Measurements from ENCODE around the gene EFR3B.

- TF ChIP-seq, protein P1, sequence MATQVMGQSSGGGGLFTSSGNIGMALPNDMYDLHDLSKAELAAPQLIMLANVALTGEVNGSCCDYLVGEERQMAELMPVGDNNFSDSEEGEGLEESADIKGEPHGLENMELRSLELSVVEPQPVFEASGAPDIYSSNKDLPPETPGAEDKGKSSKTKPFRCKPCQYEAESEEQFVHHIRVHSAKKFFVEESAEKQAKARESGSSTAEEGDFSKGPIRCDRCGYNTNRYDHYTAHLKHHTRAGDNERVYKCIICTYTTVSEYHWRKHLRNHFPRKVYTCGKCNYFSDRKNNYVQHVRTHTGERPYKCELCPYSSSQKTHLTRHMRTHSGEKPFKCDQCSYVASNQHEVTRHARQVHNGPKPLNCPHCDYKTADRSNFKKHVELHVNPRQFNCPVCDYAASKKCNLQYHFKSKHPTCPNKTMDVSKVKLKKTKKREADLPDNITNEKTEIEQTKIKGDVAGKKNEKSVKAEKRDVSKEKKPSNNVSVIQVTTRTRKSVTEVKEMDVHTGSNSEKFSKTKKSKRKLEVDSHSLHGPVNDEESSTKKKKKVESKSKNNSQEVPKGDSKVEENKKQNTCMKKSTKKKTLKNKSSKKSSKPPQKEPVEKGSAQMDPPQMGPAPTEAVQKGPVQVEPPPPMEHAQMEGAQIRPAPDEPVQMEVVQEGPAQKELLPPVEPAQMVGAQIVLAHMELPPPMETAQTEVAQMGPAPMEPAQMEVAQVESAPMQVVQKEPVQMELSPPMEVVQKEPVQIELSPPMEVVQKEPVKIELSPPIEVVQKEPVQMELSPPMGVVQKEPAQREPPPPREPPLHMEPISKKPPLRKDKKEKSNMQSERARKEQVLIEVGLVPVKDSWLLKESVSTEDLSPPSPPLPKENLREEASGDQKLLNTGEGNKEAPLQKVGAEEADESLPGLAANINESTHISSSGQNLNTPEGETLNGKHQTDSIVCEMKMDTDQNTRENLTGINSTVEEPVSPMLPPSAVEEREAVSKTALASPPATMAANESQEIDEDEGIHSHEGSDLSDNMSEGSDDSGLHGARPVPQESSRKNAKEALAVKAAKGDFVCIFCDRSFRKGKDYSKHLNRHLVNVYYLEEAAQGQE (IDR thresholded peaks at IDR 0.05; ENCODE audit: low read depth), result no peak
- TF ChIP-seq, protein P2, sequence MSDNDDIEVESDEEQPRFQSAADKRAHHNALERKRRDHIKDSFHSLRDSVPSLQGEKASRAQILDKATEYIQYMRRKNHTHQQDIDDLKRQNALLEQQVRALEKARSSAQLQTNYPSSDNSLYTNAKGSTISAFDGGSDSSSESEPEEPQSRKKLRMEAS (IDR thresholded peaks at IDR 0.05), result no peak
- TF ChIP-seq EGR1 (IDR thresholded peaks at IDR 0.05) (no peak), TCF12 (IDR thresholded peaks at IDR 0.05; ENCODE audit: low read depth) (no peak), TAF1 (IDR thresholded peaks at IDR 0.05; ENCODE audit: low read depth) (no peak), CEBPB (IDR thresholded peaks at IDR 0.05) (no peak), EP300 (IDR thresholded peaks at IDR 0.05; ENCODE audit: borderline replicate concordance) (no peak), USF1 (IDR thresholded peaks at IDR 0.05) (no peak), RAD21 (IDR thresholded peaks at IDR 0.05; ENCODE audit: low read depth) (no peak)
Observed at GRCh38 chr2:25146896-25147295, 105.0 kb downstream of the EFR3B start.
